NOMO-1 treated with DMSO at 0.1 percent for 48 hours (cell line): Measurements from ENCODE around the gene BROX.

ENCODE experiments used
- DNase-seq: peaks from one replicate; lab custom pipeline; 2025; ENCODE audit not compliant: unreplicated experiment; lab: John Stamatoyannopoulos, UW

The BROX gene

DNA sequence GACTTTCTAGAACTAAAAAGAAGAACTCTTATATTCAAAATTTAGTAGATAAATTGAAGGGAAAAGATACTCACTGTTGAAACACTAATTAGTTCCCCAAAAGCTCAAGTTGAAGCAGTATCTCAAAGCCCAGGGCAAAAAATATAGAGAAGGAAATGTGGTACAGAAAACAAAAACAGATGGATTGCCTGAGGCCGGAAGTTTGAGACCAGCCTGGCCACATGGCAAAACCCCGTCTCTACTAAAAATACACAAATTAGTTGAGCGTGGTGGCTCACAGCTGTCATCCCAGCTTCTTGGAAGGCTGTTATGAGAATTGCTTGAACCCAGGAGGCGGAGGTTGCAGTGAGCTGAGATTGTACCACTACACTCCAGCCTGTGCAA is 60.6 kb downstream of the BROX start:
- DNase-seq: peak; percentile 92

DNA sequence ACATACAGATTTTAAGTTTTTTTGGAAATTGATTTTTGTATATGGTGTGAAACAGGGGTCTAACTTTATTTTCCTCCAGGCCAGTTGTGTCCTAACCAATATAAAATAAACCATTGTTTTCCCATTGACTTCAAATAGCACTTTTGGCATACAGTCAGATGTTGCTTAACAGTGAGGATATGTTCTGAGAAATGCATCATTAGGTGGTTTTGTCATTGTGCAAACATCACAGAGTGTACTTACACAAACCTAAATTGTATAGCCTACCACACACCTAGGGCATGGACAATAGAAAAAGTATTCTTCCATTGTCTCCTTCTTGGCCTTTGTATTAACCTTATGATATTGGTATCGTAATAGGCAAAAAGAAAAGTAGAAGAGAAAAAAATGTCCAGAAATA is 65.1 kb downstream of the BROX start:
- no peak for DNase-seq

DNA sequence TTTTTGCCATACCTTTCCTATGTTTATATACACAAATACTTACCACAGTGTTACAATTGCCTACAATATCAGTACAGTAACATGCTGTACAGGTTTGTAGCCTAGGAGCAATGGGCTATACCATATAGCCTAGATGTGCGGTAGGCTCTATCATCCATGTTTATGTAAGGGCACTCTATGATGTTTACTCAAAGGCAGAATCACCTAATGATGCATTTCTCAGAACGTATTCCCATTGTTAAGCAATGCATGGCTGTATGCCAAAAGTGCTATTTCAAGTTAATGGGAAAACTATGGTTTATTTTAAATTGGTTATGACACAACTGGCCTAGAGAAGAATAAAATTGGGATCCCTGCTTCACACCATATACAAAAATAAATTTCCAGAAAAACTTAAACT is 65.6 kb downstream of the BROX start:
- DNase-seq: no peak

DNA sequence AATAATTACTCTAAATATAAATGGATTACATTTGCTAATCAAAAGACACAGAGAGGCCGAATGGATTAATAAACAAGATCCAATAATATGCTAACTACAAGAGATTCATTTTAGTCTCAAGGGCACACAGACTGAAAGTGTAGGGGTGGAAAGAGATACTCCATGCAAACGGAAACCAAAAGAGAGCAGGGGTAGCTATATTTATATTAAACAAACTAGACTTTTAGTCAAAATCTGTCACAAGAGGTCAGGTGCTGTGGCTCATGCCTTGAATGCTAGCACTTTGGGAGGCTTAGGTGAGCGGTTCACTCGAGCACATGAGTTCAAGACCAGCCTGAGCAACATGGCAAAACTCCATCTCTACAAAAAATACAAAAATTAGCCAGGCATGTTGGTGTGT is 68.9 kb downstream of the BROX start:
- DNase-seq: no peak

GRCh38 chr1:222783051-222783450 is 70.7 kb downstream of the BROX start:
- no peak for DNase-seq

DNA sequence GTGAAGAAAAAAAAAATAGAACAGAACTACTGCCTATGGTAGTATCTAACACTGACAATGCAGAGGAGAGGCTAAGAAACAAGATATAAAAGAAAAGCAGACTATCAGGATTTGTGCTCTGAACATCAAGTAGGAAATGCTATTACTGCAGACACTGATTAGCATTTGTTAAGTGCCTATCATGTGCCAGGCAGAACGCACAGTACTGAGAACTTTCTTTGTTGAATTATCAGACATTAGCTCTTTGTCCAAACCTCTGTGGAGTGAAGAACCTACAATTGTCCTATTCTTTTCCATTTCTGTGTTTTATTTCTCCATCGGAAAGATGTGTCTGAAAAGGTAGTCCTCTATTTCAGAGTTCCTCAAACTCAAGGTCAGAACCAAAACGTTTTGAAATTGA is 72.0 kb downstream of the BROX start:
- no peak for DNase-seq
